Panc1 (cell line): Measurements from ENCODE around the gene WDR86. TPM values are rescaled to one million over a fixed set of nuclear protein-coding genes. Genes with fewer than 3 reads are reported as not detected.

Experiments
- ATAC-seq: fragments of 200-7000 bp; cut with Tn5 transposase; 2 replicates; pipeline ENCODE4 v1.9.1; 2020; ENCODE audit warnings: mild to moderate bottlenecking, moderate library complexity
- BruUV-seq: library from RNA; stranded (reverse); fragments of 400-500 nt; replicated peaks from 2 replicates; lab custom pipeline; 2021; lab: Mats Ljungman, UMichigan
- CTCF ChIA-PET: fragments of 300-600 bp; sonication (Branson Sonifier 250); formaldehyde crosslinking; loops from one replicate; lab custom pipeline; 2022; ENCODE audit warnings: antibody characterized with exemption; lab: Charles Lee
- POLR2A ChIA-PET: fragments of 300-600 bp; sonication (Branson Sonifier 250); formaldehyde crosslinking; loops from one replicate; lab custom pipeline; 2022; ENCODE audit warnings: antibody characterized with exemption; lab: Charles Lee
- DNase-seq: peaks from one replicate; pipeline ENCODE4 v3.0.0-alpha.2; 2010; ENCODE audit warnings: low read depth, low spot score
- H3K27ac ChIP-seq: 2 replicates; pipeline ENCODE4 v1.5.1; 2011; ENCODE audit warnings: mild to moderate bottlenecking, low read length, inconsistent platforms
- H3K27me3 ChIP-seq: fragments of 200-500 bp; sonication (Bioruptor generic); 2 replicates; pipeline ENCODE4 v1.6.0; 2014; ENCODE audit warnings: low read length, inconsistent platforms; ENCODE audit not compliant: control insufficient read depth, insufficient read depth
- H3K36me3 ChIP-seq: fragments of 200-500 bp; sonication (Bioruptor generic); 2 replicates; pipeline ENCODE4 v1.5.1; 2014; ENCODE audit warnings: inconsistent platforms, mild to moderate bottlenecking, low read length, moderate library complexity; ENCODE audit not compliant: control insufficient read depth, insufficient read depth
- H3K4me1 ChIP-seq: 2 replicates; pipeline ENCODE4 v1.5.1; 2011; ENCODE audit warnings: inconsistent platforms, mild to moderate bottlenecking, low read length, moderate library complexity; ENCODE audit not compliant: control insufficient read depth, insufficient read depth
- H3K4me3 ChIP-seq, 2 experiments: 2 replicates each; pipeline ENCODE4 v1.5.1; 2011 to 2012; ENCODE audit warnings: low read depth in 2 of 2, low read length in 2 of 2, mild to moderate bottlenecking in 2 of 2, inconsistent platforms in 1 of 2, moderate library complexity in 1 of 2
- H3K9me3 ChIP-seq: fragments of 200-500 bp; sonication (Bioruptor generic); 2 replicates; pipeline ENCODE4 v1.5.1; 2014; ENCODE audit warnings: low read depth, mild to moderate bottlenecking, inconsistent platforms, low read length, moderate library complexity; ENCODE audit not compliant: control insufficient read depth, insufficient read depth
- POLR2AphosphoS5 ChIP-seq: IDR thresholded peaks from 2 replicates; pipeline ENCODE4 v1.6.1; 2012; ENCODE audit warnings: mild to moderate bottlenecking, low read depth, low read length, moderate library complexity
- SIN3A ChIP-seq: IDR thresholded peaks from 2 replicates; pipeline ENCODE4 v1.6.1; 2012; ENCODE audit warnings: low read depth, mild to moderate bottlenecking, low read length, moderate library complexity, borderline replicate concordance; ENCODE audit not compliant: insufficient read depth
- TCF7L2 ChIP-seq: IDR thresholded peaks from 2 replicates; pipeline ENCODE4 v1.6.1; 2011; ENCODE audit warnings: mild to moderate bottlenecking, low read depth, low read length, inconsistent platforms
- in situ Hi-C: cut with HindIII; loops from 2 replicates; pipeline ENCODE4 v1.10.0; 2016; ENCODE audit warnings: low sequenced_read_pairs, low pct_unique_long_range_greater_than_20kb
- intact Hi-C: fragments of 100-400 bp; cut with micrococcal nuclease; formaldehyde crosslinking; loops from one replicate; pipeline ENCODE4 v1.10.0; 2022; ENCODE audit not compliant: unreplicated experiment
- total RNA-seq: library from RNA; stranded (reverse); gene quantifications from one replicate; pipeline ENCODE4 v1.2.1, GENCODE V29; 2021; ENCODE audit not compliant: unreplicated experiment
- TF ChIP-seq, protein P1 (sequence below), 2 experiments: IDR thresholded peaks; 2 replicates each; pipeline ENCODE4 v1.6.1; 2011 to 2012; ENCODE audit warnings: low read depth in 2 of 2, control low read depth in 1 of 2, low read length in 1 of 2, mild to moderate bottlenecking in 1 of 2, moderate library complexity in 1 of 2; ENCODE audit not compliant: insufficient read depth in 1 of 2
- TF ChIP-seq, protein P2 (sequence below): fragments of 450-650 bp; IDR thresholded peaks from 2 replicates; pipeline ENCODE4 v1.5.1; 2017; ENCODE audit warnings: mild to moderate bottlenecking

Gene WDR86
- total RNA-seq, 1 experiment from 2014 or later: 0.72 TPM

GRCh38 chr7:151339651-151340382, 70.0 kb downstream of the WDR86 start:
- no peaks in the 10 kb centered on the region for H3K9me3 ChIP-seq
- in situ Hi-C loops: no loop called here
- ChIA-PET CTCF (interaction anchor here (0.5 kb wide), 1 partner anchor 25 kb away, joined by 3 read pairs; no protein-coding TSS in a partner anchor), POLR2A (no interaction called here)
- peaks cover 8% of the 10 kb centered on the region for H3K4me1 ChIP-seq
- TF ChIP-seq TCF7L2: no peak
- TF ChIP-seq, protein P1, sequence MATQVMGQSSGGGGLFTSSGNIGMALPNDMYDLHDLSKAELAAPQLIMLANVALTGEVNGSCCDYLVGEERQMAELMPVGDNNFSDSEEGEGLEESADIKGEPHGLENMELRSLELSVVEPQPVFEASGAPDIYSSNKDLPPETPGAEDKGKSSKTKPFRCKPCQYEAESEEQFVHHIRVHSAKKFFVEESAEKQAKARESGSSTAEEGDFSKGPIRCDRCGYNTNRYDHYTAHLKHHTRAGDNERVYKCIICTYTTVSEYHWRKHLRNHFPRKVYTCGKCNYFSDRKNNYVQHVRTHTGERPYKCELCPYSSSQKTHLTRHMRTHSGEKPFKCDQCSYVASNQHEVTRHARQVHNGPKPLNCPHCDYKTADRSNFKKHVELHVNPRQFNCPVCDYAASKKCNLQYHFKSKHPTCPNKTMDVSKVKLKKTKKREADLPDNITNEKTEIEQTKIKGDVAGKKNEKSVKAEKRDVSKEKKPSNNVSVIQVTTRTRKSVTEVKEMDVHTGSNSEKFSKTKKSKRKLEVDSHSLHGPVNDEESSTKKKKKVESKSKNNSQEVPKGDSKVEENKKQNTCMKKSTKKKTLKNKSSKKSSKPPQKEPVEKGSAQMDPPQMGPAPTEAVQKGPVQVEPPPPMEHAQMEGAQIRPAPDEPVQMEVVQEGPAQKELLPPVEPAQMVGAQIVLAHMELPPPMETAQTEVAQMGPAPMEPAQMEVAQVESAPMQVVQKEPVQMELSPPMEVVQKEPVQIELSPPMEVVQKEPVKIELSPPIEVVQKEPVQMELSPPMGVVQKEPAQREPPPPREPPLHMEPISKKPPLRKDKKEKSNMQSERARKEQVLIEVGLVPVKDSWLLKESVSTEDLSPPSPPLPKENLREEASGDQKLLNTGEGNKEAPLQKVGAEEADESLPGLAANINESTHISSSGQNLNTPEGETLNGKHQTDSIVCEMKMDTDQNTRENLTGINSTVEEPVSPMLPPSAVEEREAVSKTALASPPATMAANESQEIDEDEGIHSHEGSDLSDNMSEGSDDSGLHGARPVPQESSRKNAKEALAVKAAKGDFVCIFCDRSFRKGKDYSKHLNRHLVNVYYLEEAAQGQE (IDR thresholded peaks at IDR 0.05; ENCODE audit: insufficient read depth in 1 of 2, low read depth in 2 of 2, low read length in 1 of 2): no peak
- DNase-seq (no peak), ATAC-seq (no peak)
- peaks cover 5% of the 10 kb centered on the region; the same call in 1 of the 2 replicates for H3K36me3 ChIP-seq
- intact Hi-C loops: no loop called here
- H3K4me3 ChIP-seq: no peak overlapping the region
- no peaks in the 10 kb centered on the region for H3K27me3 ChIP-seq
- no TSS peak for BruUV-seq
- H3K27ac ChIP-seq: no peak overlapping the region

GRCh38 chr7:151338809-151339208, 71.0 kb downstream of the WDR86 start:
- in situ Hi-C loops: no loop called here
- Histone ChIP-seq H3K27ac (no peak overlapping the region), H3K4me1 (peaks cover 8% of the 10 kb centered on the region), H3K4me3 (no peak overlapping the region), H3K27me3 (no peaks in the 10 kb centered on the region), H3K9me3 (no peaks in the 10 kb centered on the region), H3K36me3 (peaks cover 5% of the 10 kb centered on the region; the same call in 1 of the 2 replicates)
- DNase-seq: no peak
- ATAC-seq: no peak
- TF ChIP-seq POLR2AphosphoS5 (no peak), SIN3A (no peak), TCF7L2 (no peak)
- TF ChIP-seq, protein P2, sequence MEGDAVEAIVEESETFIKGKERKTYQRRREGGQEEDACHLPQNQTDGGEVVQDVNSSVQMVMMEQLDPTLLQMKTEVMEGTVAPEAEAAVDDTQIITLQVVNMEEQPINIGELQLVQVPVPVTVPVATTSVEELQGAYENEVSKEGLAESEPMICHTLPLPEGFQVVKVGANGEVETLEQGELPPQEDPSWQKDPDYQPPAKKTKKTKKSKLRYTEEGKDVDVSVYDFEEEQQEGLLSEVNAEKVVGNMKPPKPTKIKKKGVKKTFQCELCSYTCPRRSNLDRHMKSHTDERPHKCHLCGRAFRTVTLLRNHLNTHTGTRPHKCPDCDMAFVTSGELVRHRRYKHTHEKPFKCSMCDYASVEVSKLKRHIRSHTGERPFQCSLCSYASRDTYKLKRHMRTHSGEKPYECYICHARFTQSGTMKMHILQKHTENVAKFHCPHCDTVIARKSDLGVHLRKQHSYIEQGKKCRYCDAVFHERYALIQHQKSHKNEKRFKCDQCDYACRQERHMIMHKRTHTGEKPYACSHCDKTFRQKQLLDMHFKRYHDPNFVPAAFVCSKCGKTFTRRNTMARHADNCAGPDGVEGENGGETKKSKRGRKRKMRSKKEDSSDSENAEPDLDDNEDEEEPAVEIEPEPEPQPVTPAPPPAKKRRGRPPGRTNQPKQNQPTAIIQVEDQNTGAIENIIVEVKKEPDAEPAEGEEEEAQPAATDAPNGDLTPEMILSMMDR: no peak
- TF ChIP-seq, protein P1 (IDR thresholded peaks at IDR 0.05; ENCODE audit: insufficient read depth in 1 of 2, low read depth in 2 of 2, low read length in 1 of 2): no peak
- BruUV-seq: no TSS peak
- POLR2A ChIA-PET: no interaction called here
- intact Hi-C loops: no loop called here
- CTCF ChIA-PET: no interaction called here
